K562 (cell line): ENCODE results near the gene LECT2.

Experiments
- DPF2 ChIP-seq: fragments of 450-650 bp; IDR thresholded peaks from 2 replicates; pipeline ENCODE4 v1.6.1; 2016
- FOXK2 ChIP-seq, 2 experiments: fragments of 450-650 bp; IDR thresholded peaks in 1 of 2; conservative IDR thresholded peaks in 1 of 2; 2 replicates each; pipeline ENCODE4 v1.6.1; 2016; ENCODE audit warnings: low read depth in 2 of 2, mild to moderate bottlenecking in 1 of 2
- FOXM1 ChIP-seq, 2 experiments: fragments of 450-650 bp in 1 of 2; sonication (generic) in 1 of 2; formaldehyde crosslinking in 1 of 2; IDR thresholded peaks; 2 replicates each; pipeline versions ENCODE4 v1.6.1 to v1.9.0; 2017 to 2022; ENCODE audit warnings: low read depth in 2 of 2, mild to moderate bottlenecking in 2 of 2, missing genetic modification reagents in 1 of 2, moderate library complexity in 1 of 2
- NFXL1 ChIP-seq: fragments of 450-650 bp; formaldehyde crosslinking; IDR thresholded peaks from 2 replicates; pipeline ENCODE4 v1.4.0; 2021; ENCODE audit warnings: mild to moderate bottlenecking
- NRF1 ChIP-seq, 2 experiments: fragments of 450-650 bp; IDR thresholded peaks in 1 of 2; conservative IDR thresholded peaks in 1 of 2; 2 replicates each; pipeline ENCODE4 v1.6.1; 2014; ENCODE audit warnings: mild to moderate bottlenecking in 2 of 2
- POLR2A ChIP-seq: fragments of 450-650 bp; conservative IDR thresholded peaks from 2 replicates; pipeline ENCODE4 v1.6.1; 2016
- RCOR1 ChIP-seq, 2 experiments: IDR thresholded peaks; 2 replicates each; pipeline ENCODE4 v1.6.1; 2012; ENCODE audit warnings: low read depth in 2 of 2, low read length in 2 of 2, borderline replicate concordance in 1 of 2, improper control_type of control experiment in 1 of 2
- SNIP1 ChIP-seq: fragments of 450-650 bp; IDR thresholded peaks from 2 replicates; pipeline ENCODE4 v1.7.1; 2017; ENCODE audit warnings: low read depth, mild to moderate bottlenecking
- TCF7L2 ChIP-seq: fragments of 150-350 bp; IDR thresholded peaks from 2 replicates; pipeline ENCODE4 v1.6.1; 2016; ENCODE audit warnings: low read depth, mild to moderate bottlenecking, low read length, moderate library complexity
- ZBTB7A ChIP-seq: IDR thresholded peaks from 2 replicates; pipeline ENCODE4 v1.6.1; 2011; ENCODE audit warnings: low read depth, mild to moderate bottlenecking, low read length, moderate library complexity, borderline replicate concordance; ENCODE audit not compliant: control insufficient read depth
- TF ChIP-seq, protein P1 (sequence below): sonication (generic); formaldehyde crosslinking; IDR thresholded peaks from 2 replicates; pipeline ENCODE4 v1.8.1; 2023; ENCODE audit warnings: missing genetic modification reagents, mild to moderate bottlenecking, borderline replicate concordance

- TF ChIP-seq RCOR1 (IDR thresholded peaks at IDR 0.05; ENCODE audit: borderline replicate concordance in 1 of 2, low read depth in 2 of 2, low read length in 2 of 2) (no peak), NRF1 (conservative IDR thresholded peaks at IDR 0.05 in 1 of 2, IDR thresholded peaks at IDR 0.05 in 1 of 2) (no peak), NFXL1 (no peak), FOXK2 (conservative IDR thresholded peaks at IDR 0.05 in 1 of 2, IDR thresholded peaks at IDR 0.05 in 1 of 2; ENCODE audit: low read depth in 2 of 2) (no peak), FOXM1 (IDR thresholded peaks at IDR 0.05; ENCODE audit: low read depth) (no peak), FOXM1 (CRISPR knock-in tag; IDR thresholded peaks at IDR 0.05; ENCODE audit: low read depth) (no peak), SNIP1 (no peak), TCF7L2 (no peak), POLR2A (no peak), ZBTB7A (no peak), DPF2 (no peak)
- TF ChIP-seq, protein P1, sequence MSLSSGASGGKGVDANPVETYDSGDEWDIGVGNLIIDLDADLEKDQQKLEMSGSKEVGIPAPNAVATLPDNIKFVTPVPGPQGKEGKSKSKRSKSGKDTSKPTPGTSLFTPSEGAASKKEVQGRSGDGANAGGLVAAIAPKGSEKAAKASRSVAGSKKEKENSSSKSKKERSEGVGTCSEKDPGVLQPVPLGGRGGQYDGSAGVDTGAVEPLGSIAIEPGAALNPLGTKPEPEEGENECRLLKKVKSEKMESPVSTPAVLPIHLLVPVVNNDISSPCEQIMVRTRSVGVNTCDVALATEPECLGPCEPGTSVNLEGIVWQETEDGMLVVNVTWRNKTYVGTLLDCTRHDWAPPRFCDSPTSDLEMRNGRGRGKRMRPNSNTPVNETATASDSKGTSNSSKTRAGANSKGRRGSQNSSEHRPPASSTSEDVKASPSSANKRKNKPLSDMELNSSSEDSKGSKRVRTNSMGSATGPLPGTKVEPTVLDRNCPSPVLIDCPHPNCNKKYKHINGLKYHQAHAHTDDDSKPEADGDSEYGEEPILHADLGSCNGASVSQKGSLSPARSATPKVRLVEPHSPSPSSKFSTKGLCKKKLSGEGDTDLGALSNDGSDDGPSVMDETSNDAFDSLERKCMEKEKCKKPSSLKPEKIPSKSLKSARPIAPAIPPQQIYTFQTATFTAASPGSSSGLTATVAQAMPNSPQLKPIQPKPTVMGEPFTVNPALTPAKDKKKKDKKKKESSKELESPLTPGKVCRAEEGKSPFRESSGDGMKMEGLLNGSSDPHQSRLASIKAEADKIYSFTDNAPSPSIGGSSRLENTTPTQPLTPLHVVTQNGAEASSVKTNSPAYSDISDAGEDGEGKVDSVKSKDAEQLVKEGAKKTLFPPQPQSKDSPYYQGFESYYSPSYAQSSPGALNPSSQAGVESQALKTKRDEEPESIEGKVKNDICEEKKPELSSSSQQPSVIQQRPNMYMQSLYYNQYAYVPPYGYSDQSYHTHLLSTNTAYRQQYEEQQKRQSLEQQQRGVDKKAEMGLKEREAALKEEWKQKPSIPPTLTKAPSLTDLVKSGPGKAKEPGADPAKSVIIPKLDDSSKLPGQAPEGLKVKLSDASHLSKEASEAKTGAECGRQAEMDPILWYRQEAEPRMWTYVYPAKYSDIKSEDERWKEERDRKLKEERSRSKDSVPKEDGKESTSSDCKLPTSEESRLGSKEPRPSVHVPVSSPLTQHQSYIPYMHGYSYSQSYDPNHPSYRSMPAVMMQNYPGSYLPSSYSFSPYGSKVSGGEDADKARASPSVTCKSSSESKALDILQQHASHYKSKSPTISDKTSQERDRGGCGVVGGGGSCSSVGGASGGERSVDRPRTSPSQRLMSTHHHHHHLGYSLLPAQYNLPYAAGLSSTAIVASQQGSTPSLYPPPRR (CRISPR knock-in tag), result no peak
Measured at GRCh38 chr5:135934939-135935338, 19.8 kb downstream of the LECT2 start.
